Panc1 (cell line): ENCODE measurements around the gene DBP. TPM values are rescaled to one million over a fixed set of nuclear protein-coding genes. Genes with fewer than 3 reads are reported as not detected.
"Not testable (repeated sequence)": the region's sequence is repeated elsewhere in the genome, so short reads cannot be mapped to it uniquely, and the experiment has no call there.

Source experiments
- ATAC-seq: fragments of 200-7000 bp; cut with Tn5 transposase; 2 replicates; pipeline ENCODE4 v1.9.1; 2020; ENCODE audit warnings: mild to moderate bottlenecking, moderate library complexity
- Bru-seq: library from RNA; stranded (reverse); fragments of 400-500 nt; gene quantifications from one replicate; lab custom pipeline; 2021; lab: Mats Ljungman, UMichigan
- BruChase-seq, 2 experiments: library from RNA; stranded (reverse); fragments of 400-500 nt; gene quantifications; one replicate each; lab custom pipeline; 2021; lab: Mats Ljungman, UMichigan
- BruUV-seq: library from RNA; stranded (reverse); fragments of 400-500 nt; replicated peaks from 2 replicates; lab custom pipeline; 2021; lab: Mats Ljungman, UMichigan
- CTCF ChIA-PET: fragments of 300-600 bp; sonication (Branson Sonifier 250); formaldehyde crosslinking; loops from one replicate; lab custom pipeline; 2022; ENCODE audit warnings: antibody characterized with exemption; lab: Charles Lee
- POLR2A ChIA-PET: fragments of 300-600 bp; sonication (Branson Sonifier 250); formaldehyde crosslinking; loops from one replicate; lab custom pipeline; 2022; ENCODE audit warnings: antibody characterized with exemption; lab: Charles Lee
- DNase-seq: peaks from one replicate; pipeline ENCODE4 v3.0.0-alpha.2; 2010; ENCODE audit warnings: low read depth, low spot score
- H3K27ac ChIP-seq: 2 replicates; pipeline ENCODE4 v1.5.1; 2011; ENCODE audit warnings: mild to moderate bottlenecking, low read length, inconsistent platforms
- H3K27me3 ChIP-seq: fragments of 200-500 bp; sonication (Bioruptor generic); 2 replicates; pipeline ENCODE4 v1.6.0; 2014; ENCODE audit warnings: low read length, inconsistent platforms; ENCODE audit not compliant: control insufficient read depth, insufficient read depth
- H3K36me3 ChIP-seq: fragments of 200-500 bp; sonication (Bioruptor generic); 2 replicates; pipeline ENCODE4 v1.5.1; 2014; ENCODE audit warnings: inconsistent platforms, mild to moderate bottlenecking, low read length, moderate library complexity; ENCODE audit not compliant: control insufficient read depth, insufficient read depth
- H3K4me1 ChIP-seq: 2 replicates; pipeline ENCODE4 v1.5.1; 2011; ENCODE audit warnings: inconsistent platforms, mild to moderate bottlenecking, low read length, moderate library complexity; ENCODE audit not compliant: control insufficient read depth, insufficient read depth
- H3K4me3 ChIP-seq, 2 experiments: 2 replicates each; pipeline ENCODE4 v1.5.1; 2011 to 2012; ENCODE audit warnings: low read depth in 2 of 2, low read length in 2 of 2, mild to moderate bottlenecking in 2 of 2, inconsistent platforms in 1 of 2, moderate library complexity in 1 of 2
- H3K9me3 ChIP-seq: fragments of 200-500 bp; sonication (Bioruptor generic); 2 replicates; pipeline ENCODE4 v1.5.1; 2014; ENCODE audit warnings: low read depth, mild to moderate bottlenecking, inconsistent platforms, low read length, moderate library complexity; ENCODE audit not compliant: control insufficient read depth, insufficient read depth
- POLR2AphosphoS5 ChIP-seq: IDR thresholded peaks from 2 replicates; pipeline ENCODE4 v1.6.1; 2012; ENCODE audit warnings: mild to moderate bottlenecking, low read depth, low read length, moderate library complexity
- SIN3A ChIP-seq: IDR thresholded peaks from 2 replicates; pipeline ENCODE4 v1.6.1; 2012; ENCODE audit warnings: low read depth, mild to moderate bottlenecking, low read length, moderate library complexity, borderline replicate concordance; ENCODE audit not compliant: insufficient read depth
- TCF7L2 ChIP-seq: IDR thresholded peaks from 2 replicates; pipeline ENCODE4 v1.6.1; 2011; ENCODE audit warnings: mild to moderate bottlenecking, low read depth, low read length, inconsistent platforms
- in situ Hi-C: cut with HindIII; loops from 2 replicates; pipeline ENCODE4 v1.10.0; 2016; ENCODE audit warnings: low sequenced_read_pairs, low pct_unique_long_range_greater_than_20kb
- intact Hi-C: fragments of 100-400 bp; cut with micrococcal nuclease; formaldehyde crosslinking; loops from one replicate; pipeline ENCODE4 v1.10.0; 2022; ENCODE audit not compliant: unreplicated experiment
- long read RNA-seq: library from polyadenylated mRNA; unstranded; transcript quantifications from one replicate; pipeline ENCODE4 v2.0.0, GENCODE V29; 2021; ENCODE audit not compliant: unreplicated experiment
- polyA plus RNA-seq: library from polyadenylated mRNA; unstranded; fragments of >200 nt; gene quantifications from one replicate; pipeline ENCODE4 v1.2.1, GENCODE V29; 2012; ENCODE audit warnings: missing spikeins; ENCODE audit not compliant: insufficient read length
- total RNA-seq: library from RNA; stranded (reverse); gene quantifications from one replicate; pipeline ENCODE4 v1.2.1, GENCODE V29; 2021; ENCODE audit not compliant: unreplicated experiment
- TF ChIP-seq, protein P1 (sequence below), 2 experiments: IDR thresholded peaks; 2 replicates each; pipeline ENCODE4 v1.6.1; 2011 to 2012; ENCODE audit warnings: low read depth in 2 of 2, control low read depth in 1 of 2, low read length in 1 of 2, mild to moderate bottlenecking in 1 of 2, moderate library complexity in 1 of 2; ENCODE audit not compliant: insufficient read depth in 1 of 2
- TF ChIP-seq, protein P2 (sequence below): fragments of 450-650 bp; IDR thresholded peaks from 2 replicates; pipeline ENCODE4 v1.5.1; 2017; ENCODE audit warnings: mild to moderate bottlenecking

DBP gene, protein sequence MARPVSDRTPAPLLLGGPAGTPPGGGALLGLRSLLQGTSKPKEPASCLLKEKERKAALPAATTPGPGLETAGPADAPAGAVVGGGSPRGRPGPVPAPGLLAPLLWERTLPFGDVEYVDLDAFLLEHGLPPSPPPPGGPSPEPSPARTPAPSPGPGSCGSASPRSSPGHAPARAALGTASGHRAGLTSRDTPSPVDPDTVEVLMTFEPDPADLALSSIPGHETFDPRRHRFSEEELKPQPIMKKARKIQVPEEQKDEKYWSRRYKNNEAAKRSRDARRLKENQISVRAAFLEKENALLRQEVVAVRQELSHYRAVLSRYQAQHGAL
- total RNA-seq = 7.4 TPM
- 10.4 TPM for polyA plus RNA-seq
- percentile 40 among the genes with signal in this experiment for Bru-seq, nascent RNA
- percentile 40 among the genes with signal in this experiment for BruChase-seq, experiment 1, labeled RNA remaining after a 2-hour chase
- percentile 38 among the genes with signal in this experiment for BruChase-seq, experiment 2, labeled RNA remaining after a 6-hour chase
- long read RNA-seq, transcript DBP-201 (4 exons, 2,229 nt) = major isoform, 5 of 7 reads
- long read RNA-seq, partial matches to known transcripts = 1 of 7 reads
- long read RNA-seq, other reads (novel, unspliced or antisense) = 0 of 7 reads

DNA sequence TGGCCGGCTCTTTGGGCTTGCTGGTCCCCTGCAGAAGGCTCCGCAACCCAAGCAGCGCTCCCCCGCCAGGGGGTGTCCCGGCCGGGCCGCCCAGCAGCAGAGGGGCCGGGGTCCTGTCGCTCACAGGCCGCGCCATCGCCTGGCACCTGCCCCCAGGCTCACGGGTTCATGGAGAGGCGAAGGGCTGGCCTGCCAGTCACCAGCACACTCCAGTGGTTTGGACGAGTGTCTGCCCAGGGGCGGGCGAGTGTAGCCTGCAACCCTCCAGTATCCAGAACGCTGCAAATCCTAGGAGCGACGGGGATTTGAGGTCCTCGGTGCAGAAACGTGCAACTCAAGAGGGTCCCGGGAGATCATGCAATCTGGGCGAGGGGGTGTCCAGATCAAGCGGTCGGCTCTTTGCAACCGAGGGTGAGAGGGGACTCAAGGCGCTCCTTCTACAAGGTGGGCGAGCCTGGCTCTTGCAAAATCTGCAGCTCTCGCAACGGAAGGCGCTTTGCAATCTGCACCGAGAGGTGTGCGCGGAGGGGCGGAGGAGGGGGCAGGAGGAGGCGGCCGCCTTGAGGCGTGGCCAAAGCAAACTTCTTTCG, at the start of gene DBP:
Gene DBP (minus strand): TSS at position 521 of the 590 bp plus-strand sequence. CDS start 385 bp downstream, at position 136.
- Histone ChIP-seq H3K9me3 (no peaks in the 10 kb centered on the region), H3K36me3 (no peaks in the 10 kb centered on the region; the same call in 1 of the 2 replicates), H3K27ac (peak within 1 kb of the TSS; percentile 90), H3K27me3 (no peaks in the 10 kb centered on the region), H3K4me1 (peaks cover 25% of the 10 kb centered on the region), H3K4me3 (peak within 1 kb of the TSS; percentile 62 to 71)
- intact Hi-C loops = no loop called here
- BruUV-seq = no TSS peak
- ChIA-PET CTCF (interaction anchor here (0.6 kb wide), 1 partner anchor 146 kb away, joined by 10 read pairs; no protein-coding TSS in a partner anchor), POLR2A (interaction anchor here (0.6 kb wide), 1 partner anchor 461 kb away, joined by 3 read pairs; no protein-coding TSS in a partner anchor)
- DNase-seq = no peak
- ATAC-seq = peak; percentile 47
- in situ Hi-C loops = no loop called here
- TF ChIP-seq SIN3A (no peak), POLR2AphosphoS5 (no peak), TCF7L2 (no peak)
- TF ChIP-seq, protein P1, sequence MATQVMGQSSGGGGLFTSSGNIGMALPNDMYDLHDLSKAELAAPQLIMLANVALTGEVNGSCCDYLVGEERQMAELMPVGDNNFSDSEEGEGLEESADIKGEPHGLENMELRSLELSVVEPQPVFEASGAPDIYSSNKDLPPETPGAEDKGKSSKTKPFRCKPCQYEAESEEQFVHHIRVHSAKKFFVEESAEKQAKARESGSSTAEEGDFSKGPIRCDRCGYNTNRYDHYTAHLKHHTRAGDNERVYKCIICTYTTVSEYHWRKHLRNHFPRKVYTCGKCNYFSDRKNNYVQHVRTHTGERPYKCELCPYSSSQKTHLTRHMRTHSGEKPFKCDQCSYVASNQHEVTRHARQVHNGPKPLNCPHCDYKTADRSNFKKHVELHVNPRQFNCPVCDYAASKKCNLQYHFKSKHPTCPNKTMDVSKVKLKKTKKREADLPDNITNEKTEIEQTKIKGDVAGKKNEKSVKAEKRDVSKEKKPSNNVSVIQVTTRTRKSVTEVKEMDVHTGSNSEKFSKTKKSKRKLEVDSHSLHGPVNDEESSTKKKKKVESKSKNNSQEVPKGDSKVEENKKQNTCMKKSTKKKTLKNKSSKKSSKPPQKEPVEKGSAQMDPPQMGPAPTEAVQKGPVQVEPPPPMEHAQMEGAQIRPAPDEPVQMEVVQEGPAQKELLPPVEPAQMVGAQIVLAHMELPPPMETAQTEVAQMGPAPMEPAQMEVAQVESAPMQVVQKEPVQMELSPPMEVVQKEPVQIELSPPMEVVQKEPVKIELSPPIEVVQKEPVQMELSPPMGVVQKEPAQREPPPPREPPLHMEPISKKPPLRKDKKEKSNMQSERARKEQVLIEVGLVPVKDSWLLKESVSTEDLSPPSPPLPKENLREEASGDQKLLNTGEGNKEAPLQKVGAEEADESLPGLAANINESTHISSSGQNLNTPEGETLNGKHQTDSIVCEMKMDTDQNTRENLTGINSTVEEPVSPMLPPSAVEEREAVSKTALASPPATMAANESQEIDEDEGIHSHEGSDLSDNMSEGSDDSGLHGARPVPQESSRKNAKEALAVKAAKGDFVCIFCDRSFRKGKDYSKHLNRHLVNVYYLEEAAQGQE (IDR thresholded peaks at IDR 0.05; ENCODE audit: insufficient read depth in 1 of 2, low read depth in 2 of 2, low read length in 1 of 2) = no peak
- TF ChIP-seq, protein P2, sequence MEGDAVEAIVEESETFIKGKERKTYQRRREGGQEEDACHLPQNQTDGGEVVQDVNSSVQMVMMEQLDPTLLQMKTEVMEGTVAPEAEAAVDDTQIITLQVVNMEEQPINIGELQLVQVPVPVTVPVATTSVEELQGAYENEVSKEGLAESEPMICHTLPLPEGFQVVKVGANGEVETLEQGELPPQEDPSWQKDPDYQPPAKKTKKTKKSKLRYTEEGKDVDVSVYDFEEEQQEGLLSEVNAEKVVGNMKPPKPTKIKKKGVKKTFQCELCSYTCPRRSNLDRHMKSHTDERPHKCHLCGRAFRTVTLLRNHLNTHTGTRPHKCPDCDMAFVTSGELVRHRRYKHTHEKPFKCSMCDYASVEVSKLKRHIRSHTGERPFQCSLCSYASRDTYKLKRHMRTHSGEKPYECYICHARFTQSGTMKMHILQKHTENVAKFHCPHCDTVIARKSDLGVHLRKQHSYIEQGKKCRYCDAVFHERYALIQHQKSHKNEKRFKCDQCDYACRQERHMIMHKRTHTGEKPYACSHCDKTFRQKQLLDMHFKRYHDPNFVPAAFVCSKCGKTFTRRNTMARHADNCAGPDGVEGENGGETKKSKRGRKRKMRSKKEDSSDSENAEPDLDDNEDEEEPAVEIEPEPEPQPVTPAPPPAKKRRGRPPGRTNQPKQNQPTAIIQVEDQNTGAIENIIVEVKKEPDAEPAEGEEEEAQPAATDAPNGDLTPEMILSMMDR = no peak; the same call in 1 of the 2 replicates

DNA sequence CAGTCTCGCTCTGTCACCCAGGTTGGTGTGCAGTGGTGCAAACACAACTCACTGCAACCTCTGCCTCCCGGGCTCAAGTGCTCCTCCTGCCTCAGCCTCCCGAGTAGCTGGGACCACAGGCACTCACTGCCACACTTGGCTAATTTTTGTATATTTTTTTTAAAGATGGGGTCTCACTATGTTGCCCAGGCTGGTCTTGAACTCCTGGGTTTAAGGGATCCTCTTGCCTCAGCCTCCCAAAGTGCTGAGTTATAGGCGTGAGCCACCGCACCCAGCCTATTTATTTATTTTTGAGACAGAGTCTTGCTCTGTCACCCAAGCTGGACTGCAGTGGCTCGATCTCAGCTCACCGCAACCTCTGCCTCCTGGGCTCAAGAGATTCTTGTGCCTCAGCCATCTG, 49.5 kb upstream of the DBP start:
- H3K4me1 ChIP-seq, H3K9me3 ChIP-seq, POLR2A ChIA-PET, H3K36me3 ChIP-seq, intact Hi-C loops, H3K4me3 ChIP-seq, in situ Hi-C loops, ATAC-seq, H3K27ac ChIP-seq, DNase-seq, CTCF ChIA-PET, H3K27me3 ChIP-seq, BruUV-seq: not testable (repeated sequence)
